Activated CD4-positive, alpha-beta T cell treated with anti-CD3 and anti-CD28 coated beads, Interleukin-2, amount 50 U/mL, for 1 hour (primary cell): ENCODE measurements around the gene OR9A2.

Source experiments
- DNase-seq: peaks from one replicate; pipeline ENCODE4 v3.0.0-alpha.2; 2020

OR9A2 gene

DNA sequence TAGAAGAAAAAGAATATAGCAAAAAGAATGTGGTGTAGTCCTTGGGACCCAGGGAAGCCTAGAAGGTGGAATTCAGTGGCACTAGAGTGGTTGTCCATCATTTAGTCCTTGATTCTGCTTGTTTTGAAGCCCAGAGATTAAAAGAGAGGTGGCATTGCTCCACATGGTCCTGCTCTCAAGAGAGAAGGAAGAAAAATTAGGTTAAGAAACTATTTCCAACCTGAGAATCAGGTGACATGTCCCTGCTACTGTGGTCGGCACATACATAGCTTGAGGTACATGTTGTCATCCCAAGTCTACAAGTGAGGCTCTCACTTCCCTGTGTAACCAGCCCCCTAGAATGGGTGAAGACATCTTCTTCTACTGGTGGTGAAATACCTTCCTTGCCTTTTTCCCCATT, at the start of gene OR9A2:
Gene OR9A2, minus strand, starts transcription at position 101 of the 400 bp plus-strand sequence. Its CDS starts 0 bp downstream, at position 101.
- no peak for DNase-seq

- DNase-seq: no peak
Observed at GRCh38 chr7:143074141-143074540, 47.2 kb upstream of the OR9A2 start.

DNA sequence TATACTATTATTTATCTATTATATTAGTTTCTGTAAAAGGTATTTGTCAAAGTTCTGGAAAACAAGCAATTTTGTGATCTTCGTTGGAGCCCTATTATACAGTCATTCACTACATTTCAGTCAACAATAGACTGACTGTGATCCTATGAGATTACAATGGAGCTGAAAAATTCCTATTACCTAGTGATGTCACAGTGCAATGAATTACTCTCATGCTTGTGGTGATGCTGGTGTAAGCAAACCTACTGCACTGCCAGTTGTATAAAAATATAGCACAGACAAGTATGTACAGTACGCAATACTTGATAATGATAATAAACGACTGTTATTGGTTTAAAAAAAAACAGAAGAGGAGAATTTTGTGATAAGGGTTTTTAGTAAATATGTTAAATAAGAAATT, 46.6 kb upstream of the OR9A2 start:
- DNase-seq: no peak

DNA sequence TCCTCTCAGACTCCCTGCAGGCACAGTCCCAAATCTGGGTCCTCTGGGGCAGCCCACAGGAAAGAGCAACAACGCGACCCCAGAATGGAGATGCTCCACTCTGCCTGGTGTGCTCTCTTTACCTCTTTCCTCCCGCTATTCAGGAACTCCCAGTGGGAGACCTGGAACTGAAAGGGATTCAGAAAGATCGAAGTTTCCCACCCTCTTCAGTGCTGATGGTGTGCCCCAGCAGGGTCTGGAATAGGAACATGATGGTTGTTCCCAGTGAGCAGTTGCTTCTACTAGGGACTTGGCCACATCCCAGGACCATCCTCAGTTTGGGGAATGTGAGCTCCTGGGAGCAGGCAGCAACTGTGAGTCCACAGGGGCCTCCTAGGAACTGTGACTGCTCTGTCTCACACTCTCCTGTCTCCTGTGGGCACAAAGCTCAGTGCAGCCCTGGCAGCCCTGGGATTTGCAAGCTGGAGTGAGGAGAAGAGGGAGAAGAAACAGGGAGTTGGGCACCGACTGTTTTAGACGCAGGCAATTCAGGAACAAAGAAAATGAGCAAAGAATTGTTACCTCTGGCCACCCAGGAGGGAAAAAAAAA, 43.1 kb upstream of the OR9A2 start:
- DNase-seq: no peak

DNA sequence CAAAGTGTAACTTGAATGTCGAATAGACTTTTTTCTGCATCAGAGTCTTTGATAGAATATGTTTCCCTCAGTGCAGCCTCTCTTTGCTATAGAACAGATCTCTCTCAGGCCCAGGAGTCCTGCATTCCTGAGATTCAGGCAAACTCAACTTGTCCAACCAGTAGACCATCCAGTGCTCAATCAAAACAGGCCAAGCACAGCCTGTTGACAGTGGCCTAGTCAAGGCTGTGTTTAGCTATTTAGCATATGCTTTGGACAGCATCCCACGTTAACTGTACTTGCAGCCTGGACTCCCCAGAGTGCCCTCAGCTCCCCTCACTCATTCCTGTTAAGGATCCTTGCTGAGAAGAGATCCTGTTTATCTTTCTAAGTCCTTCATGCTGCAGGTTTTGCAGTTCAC, 41.5 kb upstream of the OR9A2 start:
- no peak for DNase-seq

DNA sequence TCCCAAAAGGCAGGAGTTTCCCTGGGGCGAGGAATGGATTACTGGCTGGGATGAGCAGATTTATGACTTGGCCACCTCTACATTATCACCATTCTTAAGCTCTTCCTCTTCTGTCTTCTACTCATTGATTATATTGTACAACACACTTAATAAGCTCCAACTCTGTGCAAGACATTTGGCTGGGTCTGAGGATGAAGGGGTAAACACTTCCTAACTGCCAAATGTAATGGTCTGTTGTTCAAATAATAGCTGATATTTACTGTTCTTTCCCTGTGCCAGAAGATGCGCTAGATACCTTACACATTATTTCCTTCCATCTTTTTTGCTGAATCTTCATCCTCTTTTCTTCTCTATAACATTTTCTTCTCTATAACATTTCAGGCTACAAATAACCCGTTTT, 36.8 kb upstream of the OR9A2 start:
- DNase-seq: no peak

- no peak for DNase-seq
Observed at GRCh38 chr7:143055754-143056153, 28.8 kb upstream of the OR9A2 start.

DNA sequence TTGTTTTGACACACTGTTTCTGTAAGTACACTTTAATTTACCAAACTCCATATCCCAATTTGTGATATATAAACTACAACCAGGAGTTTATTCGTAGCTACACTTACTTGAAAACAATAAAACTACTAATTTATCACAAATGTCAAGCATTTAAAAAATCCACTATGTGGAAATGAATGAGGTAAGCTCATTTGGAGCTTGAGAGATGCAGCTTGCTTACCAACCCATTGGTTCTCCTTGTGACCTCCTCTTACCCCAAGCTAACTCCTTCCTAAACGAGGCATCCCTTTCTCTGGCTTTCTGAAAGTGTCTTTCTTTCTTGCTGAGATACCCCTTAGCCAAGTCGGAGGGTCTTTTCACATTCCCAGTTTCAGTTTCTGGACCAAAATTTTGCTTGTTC, 27.7 kb upstream of the OR9A2 start:
- no peak for DNase-seq

DNA sequence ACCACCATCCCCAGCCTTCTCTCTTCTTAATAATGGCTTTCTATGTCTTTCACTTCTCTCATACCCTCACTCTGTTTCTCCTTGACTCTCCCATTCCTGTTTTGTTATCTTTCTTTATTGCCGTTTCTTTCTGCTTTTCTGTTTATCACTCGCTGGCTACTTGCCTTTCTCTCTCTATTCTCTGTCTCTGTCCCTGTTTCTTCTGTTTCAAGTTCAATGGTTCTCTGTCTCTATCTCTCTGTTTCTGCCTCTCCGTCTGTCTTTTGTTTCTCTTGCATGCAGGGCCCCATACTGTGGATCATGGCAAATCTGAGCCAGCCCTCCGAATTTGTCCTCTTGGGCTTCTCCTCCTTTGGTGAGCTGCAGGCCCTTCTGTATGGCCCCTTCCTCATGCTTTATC, 25.1 kb upstream of the OR9A2 start, which contains the start of gene OR6V1:
Gene OR6V1, plus strand, starts transcription at position 301 of the 400 bp plus-strand sequence. Its CDS starts 0 bp downstream, at position 301.
- DNase-seq: no peak

DNA sequence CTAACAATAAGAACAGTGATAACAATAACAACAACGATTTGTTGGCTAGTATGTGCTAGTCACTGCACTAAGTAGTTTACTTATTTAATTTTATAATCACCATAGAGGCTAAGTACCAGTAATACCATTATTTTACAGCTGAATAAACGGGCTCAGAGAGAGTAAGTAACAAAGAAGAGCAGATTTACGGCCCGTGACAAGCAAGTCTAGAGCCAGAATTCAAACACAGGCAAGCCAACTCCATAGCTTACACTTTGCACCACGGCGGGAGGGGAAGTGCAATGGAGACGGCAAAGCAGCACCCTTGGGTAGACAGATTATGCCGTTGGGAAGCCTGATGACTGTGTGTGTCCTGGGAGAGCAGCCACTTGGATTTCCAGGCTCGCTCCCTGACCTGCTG, 24.0 kb upstream of the OR9A2 start:
- no peak for DNase-seq

GRCh38 chr7:143049362-143049761, 22.4 kb upstream of the OR9A2 start:
- DNase-seq: no peak

DNA sequence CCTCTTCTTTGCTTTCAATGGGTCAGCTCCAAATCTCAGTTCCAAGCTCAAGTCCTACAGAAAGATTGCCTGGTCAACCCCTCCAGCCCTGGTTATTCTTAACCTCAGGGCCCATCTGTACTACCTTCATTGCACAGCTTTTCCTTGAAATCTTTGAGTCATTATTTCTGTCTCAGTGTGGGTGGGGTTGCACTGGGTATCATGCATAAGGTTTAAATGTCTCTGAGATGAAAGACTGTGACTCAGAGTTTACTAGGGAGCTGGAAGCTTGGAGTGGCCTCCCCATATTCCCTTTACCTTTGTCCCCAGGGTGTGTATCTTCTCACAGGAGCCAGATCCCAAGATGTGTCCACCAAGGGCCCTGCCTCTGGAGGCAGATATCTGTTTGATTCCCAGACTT, 21.9 kb upstream of the OR9A2 start:
- DNase-seq: no peak

GRCh38 chr7:143047326-143047725, 20.4 kb upstream of the OR9A2 start:
- DNase-seq: no peak

DNA sequence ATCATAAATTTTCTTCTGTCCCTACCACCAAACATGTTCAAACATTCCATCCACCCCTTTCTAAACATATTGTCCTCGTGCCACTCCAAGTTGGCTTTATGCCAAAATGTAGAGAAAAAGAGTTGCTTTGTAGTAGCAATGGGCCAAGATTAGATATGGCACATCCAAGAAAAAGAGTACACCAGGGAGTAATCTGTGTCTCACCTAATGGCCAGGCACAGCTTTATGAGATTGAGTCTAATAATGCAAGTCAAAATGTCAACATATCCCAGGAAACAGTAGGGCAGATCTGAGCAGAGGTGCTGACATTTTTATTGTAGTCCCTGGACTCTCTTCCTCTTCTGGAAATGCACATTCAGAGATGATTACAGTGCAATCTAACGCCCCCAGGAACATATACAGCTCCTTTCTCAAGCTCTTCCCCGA, 19.5 kb upstream of the OR9A2 start:
- no peak for DNase-seq

DNA sequence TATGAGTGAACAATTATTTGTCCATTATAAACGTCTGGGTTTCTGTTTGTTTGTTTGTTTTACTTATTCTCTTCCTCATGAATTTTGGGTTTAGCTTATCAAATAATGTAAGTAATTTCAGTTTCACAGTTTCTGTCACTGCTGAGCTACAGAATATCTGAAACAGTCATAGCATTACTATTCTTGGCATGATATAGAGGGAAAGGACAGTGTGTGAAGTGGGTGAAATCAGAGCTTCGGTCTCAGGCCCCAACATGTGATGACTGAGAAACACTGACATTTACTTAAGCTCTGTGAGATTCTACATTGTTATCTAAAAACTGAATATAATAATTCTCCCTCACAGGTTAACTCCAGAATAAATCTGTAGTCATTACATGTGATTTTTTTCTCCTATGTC, 16.5 kb upstream of the OR9A2 start:
- DNase-seq: no peak

- DNase-seq: no peak
Observed at GRCh38 chr7:143042790-143043271, 15.9 kb upstream of the OR9A2 start.

DNA sequence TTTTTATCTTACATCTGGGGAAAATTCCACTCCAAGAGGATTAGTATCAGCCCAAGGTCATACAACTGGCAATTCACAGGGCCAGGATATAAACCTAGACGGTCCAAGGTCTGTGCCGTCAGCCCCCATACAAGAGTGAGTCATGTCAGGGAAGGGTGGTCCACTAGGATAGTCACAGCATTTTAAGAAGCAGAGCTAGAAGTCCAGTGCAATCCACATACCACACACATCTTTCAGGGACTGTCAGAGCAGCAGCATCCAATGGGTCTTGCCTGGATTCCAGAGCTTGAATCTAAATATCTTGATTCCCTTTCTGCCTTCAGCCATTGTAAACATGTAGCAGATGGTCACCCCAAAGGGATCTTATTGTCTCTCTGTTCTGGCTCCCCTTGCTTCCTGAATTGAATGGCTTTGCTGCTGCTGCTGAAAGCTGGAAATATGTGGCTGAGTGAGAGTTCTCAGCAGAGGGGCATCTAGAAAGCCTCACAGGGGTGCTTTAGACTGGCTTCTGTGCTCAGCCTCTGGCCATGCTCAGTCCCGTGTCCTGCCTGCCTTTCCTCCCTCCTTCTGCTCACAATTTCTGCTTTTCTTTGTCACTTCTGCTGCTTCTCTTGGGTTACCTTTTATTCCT, 15.3 kb upstream of the OR9A2 start:
- DNase-seq: no peak

DNA sequence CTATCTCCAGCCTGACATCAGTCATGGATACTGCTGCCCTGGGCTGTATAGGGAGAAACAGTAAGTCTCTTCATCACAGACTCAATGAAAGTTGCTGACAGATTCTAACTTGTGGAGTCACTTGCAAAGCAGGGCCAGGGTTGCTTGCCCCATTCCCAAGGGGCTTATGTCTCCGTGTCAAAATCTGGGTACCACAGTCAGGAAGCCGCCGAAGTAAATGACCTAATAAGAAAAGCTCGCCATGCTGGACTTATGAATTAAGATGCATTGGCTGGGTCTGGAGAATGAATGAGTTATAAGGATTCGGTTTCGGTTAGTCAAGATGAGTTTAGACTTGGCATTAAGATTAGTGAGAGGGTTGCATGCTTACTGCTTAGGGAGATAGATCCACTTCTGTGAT, 14.4 kb upstream of the OR9A2 start:
- DNase-seq: no peak

- DNase-seq: no peak
Observed at GRCh38 chr7:143040209-143040715, 13.3 kb upstream of the OR9A2 start.

DNA sequence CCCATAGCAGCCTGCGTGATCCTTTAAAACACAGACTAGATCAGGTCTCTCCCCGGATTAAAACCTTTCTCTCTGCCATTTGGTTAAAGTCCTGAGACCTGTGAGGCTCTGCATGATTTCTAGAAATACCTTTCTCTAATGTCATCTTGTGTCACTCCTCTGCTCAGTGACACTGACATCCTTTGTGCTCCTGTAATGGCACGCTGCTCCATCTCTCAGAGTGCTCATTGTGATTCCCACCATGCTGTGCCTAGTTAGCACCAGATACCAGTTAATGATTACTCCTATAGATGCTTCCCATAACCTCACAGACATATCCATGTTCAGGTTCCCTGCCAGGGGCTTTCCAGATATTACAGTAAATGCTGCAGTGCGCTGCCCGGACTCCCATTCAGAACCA, 11.7 kb upstream of the OR9A2 start:
- no peak for DNase-seq

GRCh38 chr7:143027683-143028082, 751 bp upstream of the OR9A2 start:
- no peak for DNase-seq

GRCh38 chr7:143025371-143025770, 1.6 kb downstream of the OR9A2 start:
- no peak for DNase-seq

GRCh38 chr7:143023047-143023446, 3.9 kb downstream of the OR9A2 start:
- no peak for DNase-seq

DNA sequence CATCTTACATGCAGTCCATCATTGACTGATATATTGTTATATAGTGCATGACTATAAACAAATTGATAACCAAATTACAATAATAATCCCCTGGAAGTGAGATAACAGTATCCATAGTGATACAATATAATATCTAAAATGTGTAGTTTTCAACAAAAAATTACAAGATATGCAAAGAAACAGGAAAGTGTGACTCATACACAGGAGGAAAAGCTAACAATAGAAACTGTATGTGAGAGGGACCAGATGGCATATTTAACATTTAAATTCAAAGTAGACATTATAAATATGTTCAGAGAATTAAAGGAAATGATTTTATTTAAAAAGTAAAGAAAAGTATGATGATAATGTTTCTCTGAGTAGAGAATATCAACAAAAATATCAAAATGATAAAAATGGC, 8.0 kb downstream of the OR9A2 start:
- no peak for DNase-seq

- DNase-seq: no peak
Observed at GRCh38 chr7:143016996-143017395, 9.9 kb downstream of the OR9A2 start.
